ENCODE results near the gene EXOSC9.

- TF ChIP-seq EZH2phosphoT487 (IDR thresholded peaks at IDR 0.05; ENCODE audit: borderline replicate concordance) (no peak), CTCF (conservative IDR thresholded peaks at IDR 0.05; ENCODE audit: low read length) (no peak)
Observed at GRCh38 chr4:121777625-121778024, 23.5 kb upstream of the EXOSC9 start.
